NCI-H2029 treated with DMSO at 0.1 percent for 48 hours (cell line): ENCODE data around the gene ADAMTS14.

Experiments used
- DNase-seq: peaks from one replicate; lab custom pipeline; 2025; lab: John Stamatoyannopoulos, UW

ADAMTS14 gene

GRCh38 chr10:70692043-70692603, 19.8 kb downstream of the ADAMTS14 start:
- no peak for DNase-seq

DNA sequence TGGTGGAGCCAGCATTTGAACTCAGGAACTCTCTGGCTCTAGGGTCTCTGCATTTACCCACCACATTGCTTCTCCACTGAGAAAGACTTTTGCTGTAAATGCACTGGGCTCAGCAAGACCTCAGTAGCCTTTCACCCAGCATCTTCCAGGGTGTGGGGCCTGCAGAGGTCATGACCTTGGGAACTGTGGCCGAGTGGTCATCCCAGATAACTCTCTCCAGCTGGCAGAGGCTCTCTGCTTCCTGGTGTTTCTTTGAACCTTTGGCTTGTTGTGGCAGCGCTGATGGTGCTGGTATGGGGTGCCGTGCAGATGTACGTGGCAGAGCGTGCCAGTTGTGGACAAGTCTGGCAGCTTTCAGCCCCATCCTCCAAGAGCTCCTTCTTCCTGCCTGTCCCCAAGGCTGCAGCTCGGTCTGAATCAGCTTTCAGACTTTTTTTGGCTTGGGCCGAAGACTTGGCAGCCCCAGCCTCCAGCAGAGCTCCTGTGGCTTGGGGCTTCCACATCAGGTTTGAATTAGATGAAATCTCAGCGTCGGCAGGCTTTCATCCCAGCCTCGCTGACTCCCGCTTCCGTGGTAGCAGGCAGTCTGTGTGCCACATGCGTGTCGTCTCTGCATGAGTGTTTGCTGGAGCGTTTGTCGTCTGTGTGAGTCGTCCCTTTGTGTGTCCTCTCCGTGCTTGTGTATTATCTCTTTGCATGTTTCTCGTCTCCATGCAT, 21.5 kb downstream of the ADAMTS14 start:
- DNase-seq: no peak

DNA sequence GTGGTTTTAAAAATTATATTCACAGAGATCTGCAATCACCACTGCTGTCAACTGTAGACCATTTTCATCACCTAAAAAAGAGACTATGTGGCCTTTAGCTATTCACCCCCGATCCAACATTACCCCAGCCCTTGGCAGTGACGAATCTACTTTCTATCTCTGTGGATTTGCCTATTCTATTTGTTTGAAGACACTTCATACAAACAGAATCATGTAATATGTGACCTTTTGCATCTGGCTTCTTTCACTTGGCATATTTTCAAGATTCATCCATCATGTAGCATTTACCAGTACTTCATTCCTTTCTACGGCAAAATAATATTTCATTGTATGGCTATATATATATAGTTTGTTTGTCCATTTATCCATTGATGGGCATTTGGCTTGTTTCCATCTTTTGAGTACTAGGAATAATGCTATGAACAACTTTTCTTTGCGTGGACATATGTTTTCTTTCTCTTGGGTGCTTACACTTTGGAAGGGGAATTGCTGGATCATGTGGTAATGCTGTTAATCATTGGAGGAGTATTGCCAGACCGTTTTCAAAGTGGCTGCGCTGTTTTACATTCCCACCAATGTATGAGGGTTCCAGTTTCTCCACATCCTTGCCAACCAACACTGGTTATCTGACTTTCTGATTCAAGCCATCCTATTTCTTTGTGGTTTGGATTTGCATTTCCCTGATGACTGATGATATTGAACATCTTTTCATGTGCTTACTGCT, 22.3 kb downstream of the ADAMTS14 start:
- no peak for DNase-seq

- peak; percentile 67 for DNase-seq
Measured at GRCh38 chr10:70695241-70696030, 23.1 kb downstream of the ADAMTS14 start.

DNA sequence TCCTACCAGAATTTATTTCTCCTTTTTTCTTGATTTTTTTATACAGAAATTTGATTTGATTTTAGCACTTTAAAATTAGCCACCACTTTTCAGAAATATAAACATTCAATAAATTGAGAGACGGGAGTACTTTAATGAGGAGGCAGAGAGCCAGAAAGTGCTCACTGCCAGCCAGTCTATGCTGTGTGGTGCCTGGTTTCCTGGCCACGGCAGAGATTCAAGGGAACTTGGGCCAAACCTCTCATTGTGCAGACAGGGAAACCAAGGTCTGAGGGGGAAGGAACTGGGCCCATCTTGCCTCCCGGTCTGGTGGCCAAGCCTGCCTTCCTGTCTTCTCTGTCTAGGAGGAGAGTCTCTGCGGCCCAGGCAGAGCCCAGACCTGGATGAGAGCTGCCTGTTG, 25.9 kb downstream of the ADAMTS14 start:
- DNase-seq: no peak

GRCh38 chr10:70699063-70699658, 26.9 kb downstream of the ADAMTS14 start:
- DNase-seq: no peak

DNA sequence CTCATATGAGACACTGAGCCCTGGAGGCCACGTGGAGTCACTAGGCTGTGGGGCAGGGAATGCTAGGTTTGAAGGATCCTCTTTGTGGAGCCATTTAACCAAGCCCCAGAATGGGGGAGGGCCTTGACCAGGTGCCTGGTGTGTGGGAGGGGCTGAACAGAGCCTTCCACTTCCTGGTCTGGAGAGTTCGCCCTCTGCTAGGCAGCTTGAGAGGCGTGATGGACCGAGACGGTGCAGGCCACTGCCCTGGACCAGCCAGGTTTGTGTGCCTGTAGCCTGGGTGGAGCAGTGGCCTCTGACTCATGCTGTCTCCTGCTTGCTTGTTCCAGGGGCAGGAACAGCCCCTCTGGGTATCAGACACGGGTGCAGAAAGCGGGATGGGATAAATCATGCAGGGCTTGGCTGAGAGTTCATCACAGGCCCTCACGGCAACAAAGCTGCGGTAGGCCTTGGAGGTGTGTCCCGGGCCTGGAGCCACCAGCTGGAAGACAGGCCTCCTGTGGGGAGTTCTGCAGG, 27.4 kb downstream of the ADAMTS14 start:
- DNase-seq: no peak

DNA sequence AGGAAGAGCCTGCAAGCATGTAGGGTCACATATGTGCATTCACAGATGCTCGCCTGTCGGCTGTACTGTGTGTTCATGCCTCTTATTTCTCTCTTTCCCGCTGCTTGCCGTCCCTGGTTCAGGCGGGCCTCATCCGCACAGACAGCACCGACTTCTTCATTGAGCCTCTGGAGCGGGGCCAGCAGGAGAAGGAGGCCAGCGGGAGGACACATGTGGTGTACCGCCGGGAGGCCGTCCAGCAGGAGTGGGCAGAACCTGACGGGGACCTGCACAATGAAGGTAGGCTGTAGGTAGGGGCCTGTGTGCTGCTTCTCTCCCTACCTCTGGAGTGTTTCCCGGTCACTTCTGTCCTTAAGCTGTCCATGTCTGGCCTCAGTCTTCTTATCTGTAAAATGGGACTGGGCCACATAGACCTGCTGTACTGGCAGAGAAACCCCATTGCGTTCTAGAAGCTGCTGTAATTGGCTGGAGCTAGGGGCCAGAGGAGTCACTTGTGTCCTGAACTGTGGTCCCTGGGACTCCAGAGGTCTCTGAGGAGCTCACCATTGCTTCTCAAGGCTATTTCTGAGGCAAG, 30.0 kb downstream of the ADAMTS14 start:
- no peak for DNase-seq

- no peak for DNase-seq
Measured at GRCh38 chr10:70704211-70704610, 31.9 kb downstream of the ADAMTS14 start.

- DNase-seq: no peak
Measured at GRCh38 chr10:70705121-70705861, 33.0 kb downstream of the ADAMTS14 start.

- DNase-seq: no peak
Measured at GRCh38 chr10:70711177-70711576, 38.9 kb downstream of the ADAMTS14 start.

- no peak for DNase-seq
Measured at GRCh38 chr10:70711911-70712310, 39.6 kb downstream of the ADAMTS14 start.

- DNase-seq: no peak
Measured at GRCh38 chr10:70714245-70714644, 41.9 kb downstream of the ADAMTS14 start.

- DNase-seq: no peak
Measured at GRCh38 chr10:70714951-70715350, 42.6 kb downstream of the ADAMTS14 start.

DNA sequence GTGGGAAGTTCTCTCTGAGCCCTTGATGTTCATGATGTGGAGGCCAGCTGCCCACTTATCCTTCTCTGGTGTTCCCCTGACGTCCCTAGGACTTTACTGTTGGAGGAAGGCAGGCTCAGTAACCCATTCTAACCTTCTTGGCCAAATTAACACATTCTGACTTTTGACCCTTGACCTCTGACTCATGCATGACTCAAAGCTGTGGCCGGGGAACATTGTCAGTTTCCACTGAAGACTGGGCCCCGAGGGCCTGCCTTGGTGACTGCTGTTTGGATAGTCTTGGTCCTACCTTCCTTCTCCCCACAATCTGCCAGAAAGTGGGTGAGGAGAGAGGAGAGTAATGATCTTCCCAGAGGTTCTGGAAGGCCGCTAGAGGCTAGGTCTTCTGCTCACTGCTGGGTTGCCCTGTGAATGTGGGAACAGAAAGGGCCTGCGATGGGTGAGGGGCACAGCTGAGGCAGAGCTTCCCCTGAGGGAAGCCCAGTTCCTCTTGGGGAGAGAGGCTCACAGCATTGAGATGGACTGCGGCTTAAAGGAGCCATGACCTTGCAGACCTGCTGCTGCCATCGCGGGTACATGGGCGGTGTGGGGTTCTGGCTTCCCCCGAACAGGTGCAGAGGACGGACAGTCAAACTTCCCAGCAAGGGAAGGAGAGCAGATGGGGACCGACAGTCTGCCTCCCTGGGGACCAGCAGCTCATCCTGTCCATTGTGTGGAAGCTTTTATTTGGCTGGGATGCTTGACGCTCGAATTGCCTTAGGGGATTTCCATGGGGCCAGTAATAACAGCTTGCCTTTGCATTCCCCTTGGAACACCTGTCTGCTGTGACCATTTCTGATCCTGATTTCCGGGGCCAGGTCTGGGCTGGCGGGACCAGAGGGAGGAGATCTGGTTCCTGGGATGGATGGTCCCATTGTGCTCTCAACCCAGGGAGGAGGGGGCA, 43.8 kb downstream of the ADAMTS14 start:
- DNase-seq: no peak

DNA sequence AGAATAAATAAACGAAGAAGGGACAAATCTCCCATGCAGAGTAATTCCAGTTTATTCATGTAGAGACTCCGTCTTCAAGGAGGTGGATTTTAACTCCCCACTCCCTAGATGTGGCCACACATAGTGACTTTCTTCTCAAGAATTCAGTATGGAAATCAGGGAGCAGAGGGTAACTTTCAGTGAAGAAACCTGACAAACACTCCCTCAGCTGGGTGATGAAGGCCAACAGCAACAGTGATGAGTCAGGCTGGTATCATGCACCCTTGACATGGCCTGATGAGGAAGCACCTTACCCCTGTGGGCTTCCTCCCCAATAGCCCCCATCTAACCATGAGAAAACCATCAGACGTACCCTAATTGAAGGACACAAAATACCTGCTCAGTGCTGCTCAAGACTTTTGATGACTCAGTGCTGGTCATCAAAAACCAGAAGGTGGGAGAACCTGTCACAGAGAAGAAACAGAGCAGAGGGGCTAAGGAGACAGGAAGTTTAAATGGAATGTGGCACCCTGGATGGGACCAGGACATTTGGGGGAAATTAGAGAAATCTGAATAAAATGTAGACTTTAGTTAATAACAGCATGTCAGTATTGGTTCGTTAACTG, 50.6 kb downstream of the ADAMTS14 start:
- DNase-seq: no peak

DNA sequence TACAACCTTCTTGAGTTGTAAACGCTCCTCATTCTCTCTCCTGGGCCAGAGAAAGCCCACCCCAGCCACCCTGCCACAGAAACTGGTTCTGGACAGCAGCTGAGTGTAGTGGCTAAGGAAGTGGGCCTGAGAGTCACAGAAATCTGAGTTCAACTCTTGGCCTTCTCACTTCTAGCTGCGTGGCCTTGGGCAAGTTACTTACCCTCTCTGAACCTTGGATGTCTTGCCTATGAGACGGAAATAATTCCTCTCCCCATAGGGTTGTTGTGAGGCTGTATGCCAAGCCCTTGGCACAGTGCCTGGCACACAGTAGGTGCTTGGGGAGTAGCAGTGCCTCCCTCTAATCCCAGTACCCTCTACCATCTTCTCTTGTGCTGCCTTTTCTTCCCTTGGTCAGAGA, 51.5 kb downstream of the ADAMTS14 start:
- no peak for DNase-seq

DNA sequence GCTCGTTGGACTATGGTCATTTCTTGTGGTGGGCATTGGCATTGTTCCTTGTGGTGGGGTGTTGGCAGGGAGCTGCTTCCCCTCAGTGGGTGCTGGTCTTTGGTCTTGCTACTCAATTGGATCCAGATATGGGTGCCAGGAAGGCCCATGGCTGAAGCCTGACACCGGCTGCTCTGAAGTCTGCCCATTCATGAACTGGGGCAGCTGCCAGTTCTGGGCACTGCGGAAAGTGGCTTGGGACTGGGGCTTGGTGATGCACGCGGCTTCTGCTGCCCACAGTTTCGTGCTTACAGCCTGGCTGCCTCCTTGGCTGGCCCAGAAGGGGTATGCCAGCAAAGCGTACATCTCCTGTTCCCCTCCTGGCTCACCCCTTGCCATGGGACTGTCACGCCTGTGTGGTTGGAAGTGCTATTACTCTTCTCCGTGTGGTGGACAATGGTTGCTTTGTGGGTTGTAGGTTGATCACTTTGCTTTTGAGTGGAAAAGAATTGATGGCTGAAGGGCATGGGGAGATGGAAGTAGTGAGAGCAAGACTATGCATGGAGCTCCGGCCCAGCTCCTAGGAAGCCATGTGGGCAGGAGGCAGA, 54.7 kb downstream of the ADAMTS14 start:
- DNase-seq: no peak

DNA sequence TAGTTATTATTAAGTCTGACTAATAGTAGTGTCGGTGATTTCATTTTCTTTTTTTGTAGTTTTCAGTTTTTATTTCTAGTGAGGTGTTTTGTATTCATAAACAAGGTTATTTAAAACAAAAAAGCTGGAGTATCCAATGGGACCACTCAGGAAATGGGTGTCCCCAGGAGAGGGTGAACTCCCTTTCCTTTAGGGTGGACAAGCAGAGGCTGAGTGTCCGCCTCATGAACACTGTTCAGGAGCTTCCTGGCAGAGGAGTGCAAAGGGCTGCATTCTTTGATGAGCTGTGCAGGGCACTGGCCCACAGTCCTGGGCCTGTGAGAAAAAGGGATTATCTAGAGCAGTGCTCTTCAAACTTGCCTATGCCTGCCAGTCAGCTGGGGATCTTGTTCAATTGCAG, 56.0 kb downstream of the ADAMTS14 start:
- no peak for DNase-seq
